GM21825 (cell line): ENCODE measurements around the gene ITGA11.

Experiments used
- ATAC-seq: cut with Tn5 transposase; IDR thresholded peaks from one replicate; pipeline ENCODE4 v1.9.1; 2021; ENCODE audit warnings: mild to moderate bottlenecking, moderate library complexity; ENCODE audit not compliant: unreplicated experiment

The ITGA11 gene

GRCh38 chr15:68301301-68301700 lies 130.7 kb downstream of the ITGA11 start:
- ATAC-seq, result no peak

- ATAC-seq, result no peak
Observed at GRCh38 chr15:68300115-68300940, 131.6 kb downstream of the ITGA11 start.

- ATAC-seq, result peak; percentile 6
Observed at GRCh38 chr15:68299436-68299835, 132.5 kb downstream of the ITGA11 start.

- ATAC-seq, result peak; percentile 79
Observed at GRCh38 chr15:68298882-68299381, 133.0 kb downstream of the ITGA11 start.

GRCh38 chr15:68298336-68298735 lies 133.6 kb downstream of the ITGA11 start:
- no peak for ATAC-seq

GRCh38 chr15:68295014-68295805 lies 136.8 kb downstream of the ITGA11 start:
- no peak for ATAC-seq

GRCh38 chr15:68292967-68293366 lies 139.0 kb downstream of the ITGA11 start:
- no peak for ATAC-seq

- ATAC-seq, result no peak
Observed at GRCh38 chr15:68292157-68292781, 139.7 kb downstream of the ITGA11 start.

- ATAC-seq, result no peak
Observed at GRCh38 chr15:68290715-68291114, 141.2 kb downstream of the ITGA11 start.

GRCh38 chr15:68289621-68290352 lies 142.2 kb downstream of the ITGA11 start:
- no peak for ATAC-seq

GRCh38 chr15:68289057-68289456 lies 142.9 kb downstream of the ITGA11 start:
- no peak for ATAC-seq

- no peak for ATAC-seq
Observed at GRCh38 chr15:68286256-68286655, 145.7 kb downstream of the ITGA11 start.

GRCh38 chr15:68285259-68285980 lies 146.5 kb downstream of the ITGA11 start:
- no peak for ATAC-seq

GRCh38 chr15:68284616-68285258 lies 147.2 kb downstream of the ITGA11 start:
- no peak for ATAC-seq

- ATAC-seq, result no peak
Observed at GRCh38 chr15:68283401-68283800, 148.6 kb downstream of the ITGA11 start.

- no peak for ATAC-seq
Observed at GRCh38 chr15:68281008-68281407, 151.0 kb downstream of the ITGA11 start.

- ATAC-seq, result no peak
Observed at GRCh38 chr15:68279779-68280753, 151.9 kb downstream of the ITGA11 start.
